Tibial artery (tissue), 4 donors: ENCODE results near the gene MAP3K14.
A peak's percentile ranks its signal among the peaks of the same experiment; 100 is the strongest.

Experiments
- DNase-seq, 2 donors: peaks; one replicate each; pipeline ENCODE4 v3.0.0-alpha.2; 2019
- H3K27ac ChIP-seq, 2 donors: fragments of 200-600 bp; sonication (generic) in 1 of 2; 1 replicate in 1 of 2; 2 replicates in 1 of 2; pipeline ENCODE4 v1.5.1; 2018 to 2019; ENCODE audit warnings: mild to moderate bottlenecking in 1 of 2
- H3K27me3 ChIP-seq, 2 donors: fragments of 200-600 bp; sonication (generic) in 1 of 2; one replicate each; pipeline versions ENCODE4 v1.5.1 to v1.6.0; 2016 to 2019
- H3K36me3 ChIP-seq, 3 donors: fragments of 200-600 bp; sonication (generic) in 2 of 3; one replicate each; pipeline ENCODE4 v1.5.1; 2016 to 2019; ENCODE audit warnings: mild to moderate bottlenecking in 2 of 3
- H3K4me1 ChIP-seq, 4 donors: fragments of 200-600 bp; sonication (generic) in 2 of 4; 1 replicate in 3 of 4; 2 replicates in 1 of 4; pipeline ENCODE4 v1.5.1; 2016 to 2019
- H3K4me3 ChIP-seq, 2 donors: fragments of 200-600 bp; sonication (generic) in 1 of 2; 1 replicate in 1 of 2; 2 replicates in 1 of 2; pipeline ENCODE4 v1.5.1; 2018 to 2019; ENCODE audit warnings: mild to moderate bottlenecking in 2 of 2
- H3K9me3 ChIP-seq, 3 donors: fragments of 200-600 bp; sonication (generic) in 1 of 3; one replicate each; pipeline ENCODE4 v1.5.1; 2016 to 2019
- intact Hi-C: fragments of 100-400 bp; cut with DNase I; formaldehyde crosslinking; loops from one replicate; pipeline ENCODE4 v1.15.0; 2023; ENCODE audit warnings: low total_unique reads
- TF ChIP-seq, protein P1 (sequence below), 2 experiments: fragments of 200-600 bp in 1 of 2; fragments of 450-650 bp in 1 of 2; IDR thresholded peaks; one replicate each; pipeline ENCODE4 v1.5.1; 2017 to 2019; ENCODE audit warnings: antibody characterized with exemption in 2 of 2, mild to moderate bottlenecking in 1 of 2, moderate library complexity in 1 of 2

Gene MAP3K14

DNA sequence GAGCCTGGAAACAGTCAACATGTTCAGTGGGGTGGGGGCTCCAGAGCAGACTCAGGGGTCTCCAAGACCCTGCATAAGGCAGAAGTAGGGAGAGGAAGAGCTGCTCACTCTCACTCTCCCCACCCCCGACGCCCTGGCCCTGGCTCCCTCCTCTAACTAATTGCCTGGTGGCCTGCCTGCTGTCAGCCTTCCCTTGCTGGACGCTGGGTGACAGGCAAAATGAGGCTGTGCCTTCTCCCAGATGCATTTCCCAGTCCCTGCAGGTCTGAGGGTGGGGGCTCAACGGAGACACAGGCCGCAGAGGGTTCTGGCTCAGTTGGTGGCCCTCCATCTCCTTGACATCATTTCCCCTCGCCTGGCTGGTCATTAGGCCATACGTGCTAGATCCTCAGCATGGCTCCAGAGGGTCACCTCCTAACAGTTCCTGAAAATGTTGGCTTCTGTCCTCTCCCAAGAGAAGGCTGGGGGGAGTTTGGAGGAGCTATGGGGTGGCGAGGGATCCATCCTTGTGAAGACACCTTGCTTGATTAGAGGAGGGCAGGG is 93.8 kb downstream of the MAP3K14 start:
- H3K36me3 ChIP-seq: no peaks in the 10 kb centered on the region
- no peak for DNase-seq
- peak overlapping the region; percentile 36 to 59 for H3K4me3 ChIP-seq
- TF ChIP-seq, protein P1, sequence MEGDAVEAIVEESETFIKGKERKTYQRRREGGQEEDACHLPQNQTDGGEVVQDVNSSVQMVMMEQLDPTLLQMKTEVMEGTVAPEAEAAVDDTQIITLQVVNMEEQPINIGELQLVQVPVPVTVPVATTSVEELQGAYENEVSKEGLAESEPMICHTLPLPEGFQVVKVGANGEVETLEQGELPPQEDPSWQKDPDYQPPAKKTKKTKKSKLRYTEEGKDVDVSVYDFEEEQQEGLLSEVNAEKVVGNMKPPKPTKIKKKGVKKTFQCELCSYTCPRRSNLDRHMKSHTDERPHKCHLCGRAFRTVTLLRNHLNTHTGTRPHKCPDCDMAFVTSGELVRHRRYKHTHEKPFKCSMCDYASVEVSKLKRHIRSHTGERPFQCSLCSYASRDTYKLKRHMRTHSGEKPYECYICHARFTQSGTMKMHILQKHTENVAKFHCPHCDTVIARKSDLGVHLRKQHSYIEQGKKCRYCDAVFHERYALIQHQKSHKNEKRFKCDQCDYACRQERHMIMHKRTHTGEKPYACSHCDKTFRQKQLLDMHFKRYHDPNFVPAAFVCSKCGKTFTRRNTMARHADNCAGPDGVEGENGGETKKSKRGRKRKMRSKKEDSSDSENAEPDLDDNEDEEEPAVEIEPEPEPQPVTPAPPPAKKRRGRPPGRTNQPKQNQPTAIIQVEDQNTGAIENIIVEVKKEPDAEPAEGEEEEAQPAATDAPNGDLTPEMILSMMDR (IDR thresholded peaks at IDR 0.05): no peak
- peaks cover 0 to 48% of the 10 kb centered on the region in 2 donors for H3K27me3 ChIP-seq
- intact Hi-C loops: no loop called here
- H3K27ac ChIP-seq: no peak overlapping the region
- H3K9me3 ChIP-seq: no peaks in the 10 kb centered on the region
- peaks cover 0 to 19% (median 15%) of the 10 kb centered on the region in 4 donors for H3K4me1 ChIP-seq

DNA sequence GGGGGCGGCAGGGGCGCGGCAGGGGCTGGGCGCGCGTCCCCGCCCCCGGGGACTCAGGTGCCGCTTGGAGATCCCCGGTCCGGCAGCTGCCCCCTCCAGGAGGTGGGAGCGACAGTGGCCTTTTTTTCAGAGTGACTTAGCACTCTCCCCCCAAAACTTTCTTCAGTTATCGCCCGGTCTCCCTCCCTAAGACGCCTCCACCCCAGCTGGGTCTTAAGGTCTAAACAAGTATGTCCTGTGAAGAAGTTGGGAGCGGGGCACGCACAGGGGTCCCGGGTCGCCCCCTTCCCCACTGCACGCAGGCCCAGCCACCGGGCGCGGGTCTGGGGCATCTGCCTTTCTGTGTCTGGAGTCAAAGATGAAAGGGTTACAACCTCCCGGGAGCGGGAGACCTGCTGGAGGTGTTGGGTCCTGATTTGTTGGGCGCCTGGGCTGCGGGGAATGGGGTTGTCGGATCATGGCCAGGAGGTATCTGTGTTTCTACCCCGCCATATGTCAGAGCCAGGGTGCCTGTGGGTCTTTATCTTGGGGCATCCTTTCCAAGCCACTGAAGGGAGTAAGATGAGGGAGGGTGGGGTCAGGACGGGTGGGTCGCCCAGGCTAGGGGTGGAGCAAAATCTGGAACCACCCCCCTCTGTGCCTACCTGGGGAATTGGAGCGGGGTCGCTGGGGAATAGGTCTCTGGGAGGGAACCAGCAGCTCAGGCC is 94.4 kb downstream of the MAP3K14 start:
- Histone ChIP-seq H3K36me3 (no peaks in the 10 kb centered on the region), H3K4me3 (peak overlapping the region; percentile 36 to 59), H3K27me3 (peaks cover 0 to 43% of the 10 kb centered on the region in 2 donors), H3K9me3 (no peaks in the 10 kb centered on the region), H3K4me1 (peaks cover 0 to 19% (median 15%) of the 10 kb centered on the region in 4 donors), H3K27ac (no peak overlapping the region)
- DNase-seq: peak in 1 of 2 donors; percentile 69
- TF ChIP-seq, protein P1 (IDR thresholded peaks at IDR 0.05): no peak
- intact Hi-C loops: no loop called here

DNA sequence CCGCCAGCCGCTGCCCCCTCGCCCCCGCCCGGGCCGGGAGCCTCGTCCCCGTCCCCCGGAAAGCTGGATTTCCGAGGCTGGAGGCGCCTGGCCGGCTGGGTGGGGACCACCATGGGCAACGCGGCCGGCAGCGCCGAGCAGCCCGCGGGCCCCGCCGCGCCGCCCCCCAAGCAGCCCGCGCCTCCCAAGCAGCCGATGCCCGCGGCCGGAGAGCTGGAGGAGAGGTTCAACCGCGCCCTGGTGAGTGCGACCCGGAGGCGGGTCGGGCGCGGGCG is 94.9 kb downstream of the MAP3K14 start:
- peaks cover 0 to 19% (median 15%) of the 10 kb centered on the region in 4 donors for H3K4me1 ChIP-seq
- H3K27ac ChIP-seq: no peak overlapping the region
- intact Hi-C loops: no loop called here
- H3K27me3 ChIP-seq: peaks cover 0 to 43% of the 10 kb centered on the region in 2 donors
- no peaks in the 10 kb centered on the region for H3K9me3 ChIP-seq
- no peaks in the 10 kb centered on the region for H3K36me3 ChIP-seq
- DNase-seq: no peak
- H3K4me3 ChIP-seq: peak overlapping the region; percentile 36 to 59
- TF ChIP-seq, protein P1 (IDR thresholded peaks at IDR 0.05): no peak

DNA sequence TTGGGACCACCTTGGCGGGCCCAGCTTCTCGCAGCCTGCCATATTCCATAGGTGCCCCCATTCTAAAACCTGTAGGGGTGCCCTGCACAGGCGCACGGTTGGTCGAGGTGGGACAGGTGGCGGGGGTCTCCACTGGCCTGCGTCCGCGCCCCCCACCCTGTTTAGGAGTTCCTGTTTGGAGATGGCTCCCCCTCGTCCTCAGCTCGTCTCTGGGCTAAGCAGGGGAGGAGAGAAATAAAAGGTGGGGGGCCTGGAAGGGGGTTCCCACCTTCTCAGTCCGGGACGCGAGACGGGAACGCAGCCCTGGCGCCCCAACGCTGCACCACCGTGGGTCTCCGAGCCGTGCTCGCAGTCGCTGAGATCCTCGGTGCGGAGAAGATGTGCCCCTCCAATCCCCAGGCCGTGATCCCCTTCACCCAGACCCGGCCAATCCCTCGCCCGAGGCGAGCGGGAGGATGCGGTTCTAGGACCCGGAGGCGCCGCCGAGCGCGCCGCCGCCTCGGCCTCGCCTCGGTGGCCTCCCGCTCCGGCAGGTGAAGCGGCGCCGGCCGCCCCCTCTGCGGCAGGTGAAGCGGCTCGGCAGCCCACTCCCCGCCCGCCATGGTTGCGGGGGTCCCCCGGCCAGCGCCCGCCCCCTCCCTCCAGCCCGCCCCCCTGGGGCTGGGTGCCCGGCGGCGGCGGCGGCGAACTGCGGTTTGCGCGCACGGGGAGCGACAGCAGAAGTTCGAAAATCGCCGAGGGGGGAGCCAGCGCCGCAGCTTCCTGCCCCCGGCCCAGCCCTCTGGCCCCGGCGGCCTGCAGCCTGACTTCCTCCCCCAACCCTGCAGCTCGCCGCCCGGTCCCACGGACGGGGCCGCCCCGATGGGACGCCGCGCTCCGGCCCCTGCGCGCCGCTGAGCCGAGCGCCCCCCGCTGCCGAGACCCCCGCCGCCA is 95.5 kb downstream of the MAP3K14 start, which contains the start of gene FMNL1:
Gene FMNL1, plus strand, starts transcription at position 805 of the 933 bp plus-strand sequence. CDS start 240 bp downstream, outside the sequence.
- DNase-seq: peak; percentile 42 to 76
- peaks cover 0 to 19% (median 15%) of the 10 kb centered on the region in 4 donors for H3K4me1 ChIP-seq
- intact Hi-C loops: loop anchor here (2.0 kb wide), 1 partner anchor 165 kb away; no protein-coding TSS in a partner anchor
- H3K27ac ChIP-seq: no peak within 1 kb of the TSS
- TF ChIP-seq, protein P1 (IDR thresholded peaks at IDR 0.05): no peak
- H3K27me3 ChIP-seq: peaks cover 0 to 43% of the 10 kb centered on the region in 2 donors
- peak within 1 kb of the TSS; percentile 36 to 59 for H3K4me3 ChIP-seq
- no peaks in the 10 kb centered on the region for H3K36me3 ChIP-seq
- H3K9me3 ChIP-seq: no peaks in the 10 kb centered on the region

DNA sequence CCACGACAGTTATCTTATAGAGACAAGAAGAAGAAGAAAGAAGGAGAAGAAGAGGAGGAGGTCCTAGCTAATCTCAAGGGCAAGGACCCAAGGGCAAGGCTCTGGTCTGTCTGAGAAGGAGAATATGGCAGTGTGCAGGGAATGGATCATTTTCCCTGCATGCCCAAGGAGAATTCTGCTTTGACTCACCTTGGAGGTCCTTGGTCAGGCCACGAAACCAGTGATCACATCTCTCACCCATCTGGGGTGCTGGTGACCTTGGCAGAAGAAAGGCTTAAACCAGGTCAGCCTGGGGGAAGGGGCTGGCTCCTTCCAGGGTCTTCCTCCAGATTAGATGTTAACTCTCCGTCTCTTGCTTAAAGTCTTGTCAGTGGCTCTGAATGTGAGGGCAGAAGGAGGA is 96.7 kb downstream of the MAP3K14 start:
- Histone ChIP-seq H3K27me3 (peaks cover 0 to 43% of the 10 kb centered on the region in 2 donors), H3K36me3 (no peaks in the 10 kb centered on the region), H3K4me3 (no peak overlapping the region), H3K9me3 (no peaks in the 10 kb centered on the region), H3K27ac (no peak overlapping the region), H3K4me1 (peaks cover 0 to 19% (median 15%) of the 10 kb centered on the region in 4 donors)
- no peak for DNase-seq
- intact Hi-C loops: loop anchor here (2.0 kb wide), 1 partner anchor 167 kb away; no protein-coding TSS in a partner anchor
- TF ChIP-seq, protein P1 (IDR thresholded peaks at IDR 0.05): no peak
